ENCODE measurements around the gene C19orf85. TPM values are rescaled to one million over a fixed set of nuclear protein-coding genes. Genes with fewer than 3 reads are reported as not detected.
"Not testable (repeated sequence)": the region's sequence is repeated elsewhere in the genome, so short reads cannot be mapped to it uniquely, and the experiment has no call there.

C19orf85 gene
- polyA plus RNA-seq, 12 donors = not detected

GRCh38 chr19:55442372-55442961 is 22.1 kb downstream of the C19orf85 start:
- no peak for DNase-seq

- no peak for DNase-seq
Measured at GRCh38 chr19:55441692-55442321, 22.7 kb downstream of the C19orf85 start.

GRCh38 chr19:55441319-55441691 is 23.2 kb downstream of the C19orf85 start:
- DNase-seq = no peak

- DNase-seq = no peak
Measured at GRCh38 chr19:55440411-55441105, 24.0 kb downstream of the C19orf85 start.

- DNase-seq = no peak
Measured at GRCh38 chr19:55439052-55439451, 25.5 kb downstream of the C19orf85 start.

GRCh38 chr19:55437410-55437809 is 27.1 kb downstream of the C19orf85 start:
- DNase-seq = peak; percentile 65

GRCh38 chr19:55436847-55437246 is 27.7 kb downstream of the C19orf85 start:
- DNase-seq = no peak

GRCh38 chr19:55435020-55435419 is 29.5 kb downstream of the C19orf85 start:
- DNase-seq = no peak

- DNase-seq = no peak
Measured at GRCh38 chr19:55434356-55434919, 30.1 kb downstream of the C19orf85 start.

- DNase-seq = no peak
Measured at GRCh38 chr19:55433292-55433691, 31.3 kb downstream of the C19orf85 start.

- no peak for DNase-seq
Measured at GRCh38 chr19:55432241-55432959, 32.2 kb downstream of the C19orf85 start.

GRCh38 chr19:55431183-55431582 is 33.4 kb downstream of the C19orf85 start:
- no peak for DNase-seq

GRCh38 chr19:55426042-55426441 is 38.5 kb downstream of the C19orf85 start:
- no peak for DNase-seq

GRCh38 chr19:55424518-55424917 is 40.0 kb downstream of the C19orf85 start:
- no peak for DNase-seq

- no peak for DNase-seq
Measured at GRCh38 chr19:55423225-55424005, 41.1 kb downstream of the C19orf85 start.

- DNase-seq = not testable (repeated sequence)
Measured at GRCh38 chr19:55421281-55421680, 43.3 kb downstream of the C19orf85 start.

GRCh38 chr19:55419624-55420236 is 44.8 kb downstream of the C19orf85 start:
- no peak for DNase-seq

GRCh38 chr19:55419103-55419502 is 45.4 kb downstream of the C19orf85 start:
- DNase-seq = no peak

GRCh38 chr19:55418185-55418584 is 46.4 kb downstream of the C19orf85 start:
- peak; percentile 75 for DNase-seq

All from muscle of arm (tissue), 12 donors.